ENCODE measurements around the gene VIM. TPM values are rescaled to one million over a fixed set of nuclear protein-coding genes. Genes with fewer than 3 reads are reported as not detected.

Gene VIM
- total RNA-seq, 2 experiments from 2014 or later, result 0.88 to 3.4 TPM

DNA sequence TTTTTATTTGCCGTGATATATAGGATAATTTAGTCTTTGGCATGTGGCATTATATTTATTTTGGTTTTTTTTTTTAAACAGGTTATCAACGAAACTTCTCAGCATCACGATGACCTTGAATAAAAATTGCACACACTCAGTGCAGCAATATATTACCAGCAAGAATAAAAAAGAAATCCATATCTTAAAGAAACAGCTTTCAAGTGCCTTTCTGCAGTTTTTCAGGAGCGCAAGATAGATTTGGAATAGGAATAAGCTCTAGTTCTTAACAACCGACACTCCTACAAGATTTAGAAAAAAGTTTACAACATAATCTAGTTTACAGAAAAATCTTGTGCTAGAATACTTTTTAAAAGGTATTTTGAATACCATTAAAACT, 9.1 kb downstream of the VIM start:
- no peaks in the 10 kb centered on the region for H4K20me1 ChIP-seq (ENCODE audit: insufficient read depth, low read length)
- no peak for DNase-seq (ENCODE audit: low spot score)
- ChIA-PET POLR2A (no interaction called here), CTCF (ENCODE audit: unreplicated experiment) (no interaction called here)
- H3K36me3 ChIP-seq (ENCODE audit: insufficient read depth, low read length), result no peaks in the 10 kb centered on the region
- H3K4me3 ChIP-seq (ENCODE audit: low read depth, low read length, poor library complexity, severe bottlenecking), result no peak overlapping the region
- H3K4me1 ChIP-seq (ENCODE audit: insufficient read depth, low read length, poor library complexity, severe bottlenecking), result no peaks in the 10 kb centered on the region
- no peak overlapping the region for H3K27ac ChIP-seq (ENCODE audit: low read depth, low read length, poor library complexity, severe bottlenecking)
- no peaks in the 10 kb centered on the region for H3K79me2 ChIP-seq (ENCODE audit: insufficient read depth, low read depth, low read length)
- no TSS peak for BruUV-seq (replicated peaks)
- TF ChIP-seq EZH2phosphoT487 (IDR thresholded peaks at IDR 0.05; ENCODE audit: borderline replicate concordance, low read depth, low read length), result no peak
- TF ChIP-seq, protein P1, sequence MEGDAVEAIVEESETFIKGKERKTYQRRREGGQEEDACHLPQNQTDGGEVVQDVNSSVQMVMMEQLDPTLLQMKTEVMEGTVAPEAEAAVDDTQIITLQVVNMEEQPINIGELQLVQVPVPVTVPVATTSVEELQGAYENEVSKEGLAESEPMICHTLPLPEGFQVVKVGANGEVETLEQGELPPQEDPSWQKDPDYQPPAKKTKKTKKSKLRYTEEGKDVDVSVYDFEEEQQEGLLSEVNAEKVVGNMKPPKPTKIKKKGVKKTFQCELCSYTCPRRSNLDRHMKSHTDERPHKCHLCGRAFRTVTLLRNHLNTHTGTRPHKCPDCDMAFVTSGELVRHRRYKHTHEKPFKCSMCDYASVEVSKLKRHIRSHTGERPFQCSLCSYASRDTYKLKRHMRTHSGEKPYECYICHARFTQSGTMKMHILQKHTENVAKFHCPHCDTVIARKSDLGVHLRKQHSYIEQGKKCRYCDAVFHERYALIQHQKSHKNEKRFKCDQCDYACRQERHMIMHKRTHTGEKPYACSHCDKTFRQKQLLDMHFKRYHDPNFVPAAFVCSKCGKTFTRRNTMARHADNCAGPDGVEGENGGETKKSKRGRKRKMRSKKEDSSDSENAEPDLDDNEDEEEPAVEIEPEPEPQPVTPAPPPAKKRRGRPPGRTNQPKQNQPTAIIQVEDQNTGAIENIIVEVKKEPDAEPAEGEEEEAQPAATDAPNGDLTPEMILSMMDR (conservative IDR thresholded peaks at IDR 0.05; ENCODE audit: low read length), result no peak
- H3K9me2 ChIP-seq (ENCODE audit: insufficient read depth, low read length), result no peaks in the 10 kb centered on the region
- intact Hi-C loops (cut with micrococcal nuclease; ENCODE audit: unreplicated experiment), result loop anchor here (10.0 kb wide), 1 partner anchor 1372 kb away; the partner anchor contains the start of gene MINDY3
- no peak overlapping the region for H3K4me2 ChIP-seq (ENCODE audit: low read length)
- H2AFZ ChIP-seq (ENCODE audit: low read length), result no peak overlapping the region
- H3K9me3 ChIP-seq (ENCODE audit: low read length), result no peaks in the 10 kb centered on the region

DNA sequence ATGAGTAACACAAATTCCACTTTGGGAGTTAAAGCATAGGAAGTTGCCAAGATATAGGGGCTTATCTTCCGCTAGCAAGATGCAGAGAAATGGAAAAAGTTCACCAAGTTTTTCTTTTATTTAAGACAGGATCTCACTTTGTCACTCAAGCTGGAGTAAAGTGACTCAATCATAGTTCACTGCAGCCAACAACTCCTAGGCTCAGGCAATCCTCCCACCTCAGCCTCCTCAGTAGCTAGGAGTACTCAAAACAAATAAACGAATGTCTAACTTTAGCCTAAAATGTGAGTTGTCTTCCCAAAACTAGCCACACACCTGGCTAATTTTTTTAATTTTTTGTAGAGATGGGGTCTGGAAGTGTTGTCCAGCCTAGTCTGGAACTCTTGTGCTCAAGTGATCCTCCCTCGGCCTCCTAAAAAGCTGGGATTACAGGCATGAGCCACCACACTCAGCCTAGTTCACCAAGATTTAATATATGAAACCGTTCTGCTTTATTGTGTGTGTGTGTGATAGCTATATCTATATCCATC, 9.9 kb downstream of the VIM start:
- Histone ChIP-seq H3K36me3 (ENCODE audit: insufficient read depth, low read length) (no peaks in the 10 kb centered on the region), H3K27ac (ENCODE audit: low read depth, low read length, poor library complexity, severe bottlenecking) (no peak overlapping the region), H3K4me2 (ENCODE audit: low read length) (no peak overlapping the region), H3K79me2 (ENCODE audit: insufficient read depth, low read depth, low read length) (no peaks in the 10 kb centered on the region), H3K9me3 (ENCODE audit: low read length) (no peaks in the 10 kb centered on the region), H4K20me1 (ENCODE audit: insufficient read depth, low read length) (no peaks in the 10 kb centered on the region), H3K4me1 (ENCODE audit: insufficient read depth, low read length, poor library complexity, severe bottlenecking) (no peaks in the 10 kb centered on the region), H3K9me2 (ENCODE audit: insufficient read depth, low read length) (no peaks in the 10 kb centered on the region), H2AFZ (ENCODE audit: low read length) (no peak overlapping the region), H3K4me3 (ENCODE audit: low read depth, low read length, poor library complexity, severe bottlenecking) (no peak overlapping the region)
- CTCF ChIA-PET (ENCODE audit: unreplicated experiment), result no interaction called here
- BruUV-seq (replicated peaks), result no TSS peak
- DNase-seq (ENCODE audit: low spot score), result no peak
- intact Hi-C loops (cut with micrococcal nuclease; ENCODE audit: unreplicated experiment), result loop anchor here (10.0 kb wide), 1 partner anchor 1373 kb away; the partner anchor contains the start of gene MINDY3
- POLR2A ChIA-PET, result no interaction called here
- TF ChIP-seq, protein P1 (conservative IDR thresholded peaks at IDR 0.05; ENCODE audit: low read length), result no peak
- no peak for TF ChIP-seq EZH2phosphoT487 (IDR thresholded peaks at IDR 0.05; ENCODE audit: borderline replicate concordance, low read depth, low read length)

DNA sequence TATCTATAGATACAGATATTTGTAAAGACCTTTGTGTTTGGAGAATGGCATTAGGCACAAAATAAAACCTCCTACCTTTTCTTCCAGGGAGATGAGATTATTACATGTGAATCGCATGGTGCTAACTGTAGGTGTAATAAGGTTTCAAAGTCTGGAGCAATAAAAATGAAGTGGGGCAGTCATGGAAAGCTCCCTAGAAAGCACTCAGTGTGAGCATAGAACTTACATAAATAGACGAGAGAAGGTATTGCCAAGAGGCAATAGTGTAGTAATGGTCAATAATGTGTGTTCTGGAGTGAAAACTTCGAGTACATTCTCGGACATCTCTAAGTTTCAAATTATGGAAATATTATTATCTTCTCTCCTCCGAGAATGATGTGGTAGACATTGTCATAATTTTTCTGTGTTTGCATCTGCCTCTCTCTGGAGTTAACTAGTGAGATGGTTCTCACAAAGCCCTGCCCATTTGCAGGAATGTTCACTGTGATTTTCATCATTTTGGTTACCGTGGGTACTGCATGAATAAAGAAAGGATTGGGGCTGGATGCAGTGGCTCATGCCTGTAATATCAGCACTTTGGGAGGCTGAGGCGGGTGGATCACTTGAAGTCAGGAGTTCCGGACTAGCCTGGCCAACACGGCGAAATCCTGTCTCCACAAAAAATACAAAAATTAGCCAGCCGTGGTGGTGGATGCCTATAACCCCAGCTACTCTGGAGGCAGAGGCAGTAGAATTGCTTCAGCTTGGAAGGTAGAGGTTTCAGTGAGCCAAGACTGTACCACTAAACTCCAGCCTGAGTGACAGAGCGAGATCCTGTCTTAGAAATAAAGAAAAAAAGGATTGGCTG, 10.6 kb downstream of the VIM start:
- Histone ChIP-seq H2AFZ (ENCODE audit: low read length) (no peak overlapping the region), H3K36me3 (ENCODE audit: insufficient read depth, low read length) (no peaks in the 10 kb centered on the region), H3K27ac (ENCODE audit: low read depth, low read length, poor library complexity, severe bottlenecking) (no peak overlapping the region), H4K20me1 (ENCODE audit: insufficient read depth, low read length) (no peaks in the 10 kb centered on the region), H3K4me1 (ENCODE audit: insufficient read depth, low read length, poor library complexity, severe bottlenecking) (no peaks in the 10 kb centered on the region), H3K9me3 (ENCODE audit: low read length) (no peaks in the 10 kb centered on the region), H3K79me2 (ENCODE audit: insufficient read depth, low read depth, low read length) (no peaks in the 10 kb centered on the region), H3K4me3 (ENCODE audit: low read depth, low read length, poor library complexity, severe bottlenecking) (no peak overlapping the region), H3K9me2 (ENCODE audit: insufficient read depth, low read length) (no peaks in the 10 kb centered on the region), H3K4me2 (ENCODE audit: low read length) (no peak overlapping the region)
- DNase-seq (ENCODE audit: low spot score), result no peak
- POLR2A ChIA-PET, result interaction anchor here (0.6 kb wide), 1 partner anchor 1255 kb away, joined by 3 read pairs; no protein-coding TSS in a partner anchor
- intact Hi-C loops (cut with micrococcal nuclease; ENCODE audit: unreplicated experiment), result loop anchor here (10.0 kb wide), 1 partner anchor 1374 kb away; the partner anchor contains the start of gene MINDY3
- TF ChIP-seq, protein P1 (conservative IDR thresholded peaks at IDR 0.05; ENCODE audit: low read length), result no peak
- TF ChIP-seq EZH2phosphoT487 (IDR thresholded peaks at IDR 0.05; ENCODE audit: borderline replicate concordance, low read depth, low read length), result no peak
- no TSS peak for BruUV-seq (replicated peaks)
- CTCF ChIA-PET (ENCODE audit: unreplicated experiment), result no interaction called here
